Testis (tissue), 2 donors: Measurements from ENCODE around the gene FBXL17.

Experiments
- CTCF ChIP-seq, 3 experiments: fragments of 450-650 bp in 2 of 3; fragments of 200-600 bp in 1 of 3; sonication (generic) in 1 of 3; IDR thresholded peaks; one replicate each; pipeline ENCODE4 v1.5.1; 2016 to 2019; ENCODE audit warnings: antibody characterized with exemption in 3 of 3, mild to moderate bottlenecking in 2 of 3, moderate library complexity in 1 of 3
- POLR2A ChIP-seq: fragments of 450-650 bp; IDR thresholded peaks from one replicate; pipeline ENCODE4 v1.6.1; 2017; ENCODE audit warnings: antibody characterized with exemption, mild to moderate bottlenecking, moderate library complexity

- no peak for TF ChIP-seq CTCF (IDR thresholded peaks at IDR 0.05)
- TF ChIP-seq POLR2A, result no peak
These were observed 396.8 kb downstream of the FBXL17 start for GRCh38 chr5:107985144-107985543.
